ENCODE results near the gene IFT88. TPM values are rescaled to one million over a fixed set of nuclear protein-coding genes. Genes with fewer than 3 reads are reported as not detected.

Gene IFT88
- total and polyA plus RNA-seq, 8 donors = 2.3 to 68.3 (median 6.7) TPM

DNA sequence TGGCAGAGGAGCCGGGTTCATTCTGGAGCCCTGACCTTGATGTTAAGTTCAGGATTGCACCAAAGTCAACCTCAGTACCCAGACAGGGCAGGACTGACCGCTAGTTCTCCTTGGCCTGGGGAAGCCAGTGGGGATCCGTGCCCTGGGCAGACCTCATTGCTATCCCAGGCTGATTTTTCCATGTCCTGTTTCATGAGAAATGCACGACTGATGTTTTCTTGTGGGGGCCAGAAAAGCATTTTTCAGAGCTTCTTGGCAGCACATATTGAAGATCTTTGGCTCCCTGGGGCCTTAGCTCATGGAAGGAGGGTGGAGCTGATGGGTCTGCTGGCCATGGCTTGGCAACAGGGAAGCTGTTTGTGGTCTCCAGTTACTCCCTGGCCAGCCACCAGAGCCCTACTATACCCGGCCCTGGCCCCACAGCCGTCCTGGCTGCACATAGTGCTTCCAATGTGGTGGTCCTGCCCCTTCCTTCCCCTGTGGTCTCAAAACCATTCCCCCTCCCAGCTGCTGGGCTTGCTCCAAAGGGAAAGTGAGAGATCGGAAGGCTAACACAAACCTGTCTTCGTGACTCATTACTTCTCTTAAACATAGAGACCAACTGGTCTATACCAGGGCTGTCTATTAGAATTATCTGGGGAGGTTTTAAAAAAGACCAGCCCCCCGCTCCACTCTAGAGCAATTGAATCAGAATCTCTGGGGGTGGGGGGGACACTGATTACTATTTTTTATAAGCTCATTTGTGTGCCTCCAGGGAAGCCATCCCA, 147.8 kb downstream of the IFT88 start:
- H3K27me3 ChIP-seq = peaks cover 0 to 18% (median 0%) of the 10 kb centered on the region in 3 donors
- H3K27ac ChIP-seq = peak overlapping the region in 3 of 5 donors; percentile 46 to 68 (median 67)
- peak in 1 of 2 donors; percentile 85 for DNase-seq
- no peaks in the 10 kb centered on the region for H3K36me3 ChIP-seq
- WGBS, 5 donors = 43 to 64% (median 58%) methylated on average over 6 to 9 of the region's 9 CpGs
- H3K4me1 ChIP-seq = peaks cover 8 to 31% (median 20%) of the 10 kb centered on the region in 4 donors
- TF ChIP-seq EP300 (IDR thresholded peaks at IDR 0.05) (no peak), POLR2A (IDR thresholded peaks at IDR 0.05) (no peak), POLR2AphosphoS5 (IDR thresholded peaks at IDR 0.05) (no peak)
- TF ChIP-seq, protein P1, sequence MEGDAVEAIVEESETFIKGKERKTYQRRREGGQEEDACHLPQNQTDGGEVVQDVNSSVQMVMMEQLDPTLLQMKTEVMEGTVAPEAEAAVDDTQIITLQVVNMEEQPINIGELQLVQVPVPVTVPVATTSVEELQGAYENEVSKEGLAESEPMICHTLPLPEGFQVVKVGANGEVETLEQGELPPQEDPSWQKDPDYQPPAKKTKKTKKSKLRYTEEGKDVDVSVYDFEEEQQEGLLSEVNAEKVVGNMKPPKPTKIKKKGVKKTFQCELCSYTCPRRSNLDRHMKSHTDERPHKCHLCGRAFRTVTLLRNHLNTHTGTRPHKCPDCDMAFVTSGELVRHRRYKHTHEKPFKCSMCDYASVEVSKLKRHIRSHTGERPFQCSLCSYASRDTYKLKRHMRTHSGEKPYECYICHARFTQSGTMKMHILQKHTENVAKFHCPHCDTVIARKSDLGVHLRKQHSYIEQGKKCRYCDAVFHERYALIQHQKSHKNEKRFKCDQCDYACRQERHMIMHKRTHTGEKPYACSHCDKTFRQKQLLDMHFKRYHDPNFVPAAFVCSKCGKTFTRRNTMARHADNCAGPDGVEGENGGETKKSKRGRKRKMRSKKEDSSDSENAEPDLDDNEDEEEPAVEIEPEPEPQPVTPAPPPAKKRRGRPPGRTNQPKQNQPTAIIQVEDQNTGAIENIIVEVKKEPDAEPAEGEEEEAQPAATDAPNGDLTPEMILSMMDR (IDR thresholded peaks at IDR 0.05) = no peak
- H3K9me3 ChIP-seq = no peaks in the 10 kb centered on the region
- no peak overlapping the region for H3K4me3 ChIP-seq
- intact Hi-C loops (cut with DNase I; ENCODE audit: low total_unique reads) = loop anchor here (5.0 to 10.0 kb wide), 2 partner anchors 60 to 213 kb away; partner anchors contain the start of gene EEF1AKMT1

DNA sequence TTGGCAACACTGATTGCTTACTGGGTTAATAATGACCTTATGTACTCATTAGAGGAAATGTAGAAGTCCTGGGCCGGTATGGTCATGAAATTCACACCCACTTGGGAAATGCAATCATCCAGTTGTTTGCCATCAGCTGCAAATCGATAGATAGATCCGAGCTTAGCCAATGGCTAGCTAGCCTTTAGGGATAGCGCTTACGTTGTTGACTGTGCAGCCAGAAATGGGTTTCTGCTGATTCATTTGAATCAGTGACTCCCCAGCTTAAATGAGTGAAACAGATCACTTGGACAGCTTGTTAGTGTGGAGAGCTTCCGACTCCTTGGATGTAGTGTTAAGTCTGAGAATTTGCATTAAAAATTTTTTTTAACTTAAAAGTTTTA, 148.4 kb downstream of the IFT88 start:
- Histone ChIP-seq H3K27ac (peak overlapping the region in 1 of 5 donors; percentile 67), H3K27me3 (peaks cover 0 to 24% (median under 1%) of the 10 kb centered on the region in 3 donors), H3K4me1 (peaks cover 8 to 31% (median 20%) of the 10 kb centered on the region in 4 donors), H3K36me3 (no peaks in the 10 kb centered on the region), H3K4me3 (no peak overlapping the region), H3K9me3 (no peaks in the 10 kb centered on the region)
- WGBS, 5 donors = 75 to 86% (median 80%) methylated on average over 6 of the region's 6 CpGs
- TF ChIP-seq POLR2AphosphoS5 (IDR thresholded peaks at IDR 0.05) (no peak), POLR2A (IDR thresholded peaks at IDR 0.05) (no peak), EP300 (IDR thresholded peaks at IDR 0.05) (no peak)
- TF ChIP-seq, protein P1 (IDR thresholded peaks at IDR 0.05) = no peak
- DNase-seq = peak in 1 of 2 donors; percentile 30
- intact Hi-C loops (cut with DNase I; ENCODE audit: low total_unique reads) = loop anchor here (10.0 kb wide), 1 partner anchor 59 kb away; the partner anchor contains the start of gene EEF1AKMT1

DNA sequence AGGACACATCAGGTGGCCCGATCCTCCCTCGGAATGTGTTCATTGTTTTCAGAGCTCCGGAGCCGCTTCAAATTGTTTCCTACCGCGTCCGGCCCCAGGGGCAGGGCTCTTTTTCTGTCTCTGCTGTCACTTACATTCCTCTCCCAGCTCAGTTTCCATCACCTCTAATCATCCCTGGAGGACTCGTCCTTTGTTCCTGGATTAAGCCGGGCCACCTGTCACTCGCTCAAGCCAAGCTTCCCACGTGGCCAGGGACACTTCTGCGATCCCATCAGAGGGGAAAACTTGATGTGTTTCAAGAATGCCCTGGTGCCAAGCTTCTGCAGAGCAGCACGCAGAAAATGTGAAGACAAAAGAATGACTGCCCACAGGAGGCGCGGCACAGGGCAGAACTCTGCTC, 150.0 kb downstream of the IFT88 start:
- peaks cover 15 to 43% (median 28%) of the 10 kb centered on the region in 4 donors for H3K4me1 ChIP-seq
- peaks cover 0 to 40% (median 17%) of the 10 kb centered on the region in 3 donors for H3K27me3 ChIP-seq
- no peaks in the 10 kb centered on the region for H3K36me3 ChIP-seq
- WGBS, 5 donors = 58 to 74% (median 68%) methylated on average over 15 of the region's 15 CpGs
- intact Hi-C loops (cut with DNase I; ENCODE audit: low total_unique reads) = loop anchor here (10.0 kb wide), 1 partner anchor 58 kb away; the partner anchor contains the start of gene EEF1AKMT1
- TF ChIP-seq, protein P1 (IDR thresholded peaks at IDR 0.05) = no peak
- no peak overlapping the region for H3K4me3 ChIP-seq
- DNase-seq = no peak
- H3K9me3 ChIP-seq = no peaks in the 10 kb centered on the region
- no peak overlapping the region for H3K27ac ChIP-seq

DNA sequence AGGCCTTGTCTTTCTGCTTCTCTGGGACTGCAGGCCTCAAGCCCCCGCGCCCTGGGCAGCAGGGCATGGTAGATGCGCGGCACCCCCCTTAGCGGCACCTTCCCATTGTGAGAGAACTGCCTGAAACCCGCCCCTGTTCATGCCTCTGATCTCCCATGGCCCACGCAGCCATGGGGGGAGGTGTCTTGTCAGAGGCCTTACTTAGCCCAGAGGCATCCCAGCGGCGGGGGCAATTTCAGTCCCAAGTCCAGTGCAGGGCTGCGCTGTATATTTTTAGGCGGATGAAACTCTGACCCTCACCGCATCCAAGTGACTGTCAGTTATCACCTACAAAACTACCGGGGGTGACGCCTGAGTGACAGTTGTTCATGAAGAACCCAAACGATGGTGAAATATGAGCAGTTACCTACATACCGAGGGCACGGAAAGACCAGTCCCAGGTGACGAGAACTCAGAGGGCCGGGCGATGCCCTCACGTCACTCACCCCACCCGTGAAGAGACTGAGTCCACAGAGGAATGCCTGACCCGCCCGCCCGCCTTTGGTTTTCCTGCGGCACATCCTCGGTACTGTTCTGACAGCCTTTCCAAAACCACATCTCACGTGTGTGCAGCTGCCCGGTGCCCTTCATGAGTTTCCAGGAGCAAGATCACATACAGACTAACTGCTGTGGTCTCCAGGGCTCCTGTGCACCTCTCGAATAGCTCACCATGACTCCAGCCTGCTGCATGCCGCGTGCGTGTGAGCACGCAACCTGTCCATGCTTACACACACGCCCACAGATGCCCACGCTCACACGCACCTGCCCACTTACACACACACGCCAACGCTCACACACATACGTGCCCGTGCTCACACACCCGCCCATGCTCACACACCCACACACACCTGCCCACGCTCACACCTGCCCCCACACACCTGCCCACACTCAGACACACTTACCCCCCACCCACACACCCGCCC, 150.9 kb downstream of the IFT88 start:
- H3K27ac ChIP-seq = no peak overlapping the region
- H3K9me3 ChIP-seq = no peaks in the 10 kb centered on the region
- no peak overlapping the region for H3K4me3 ChIP-seq
- intact Hi-C loops (cut with DNase I; ENCODE audit: low total_unique reads) = loop anchor here (10.0 kb wide), 1 partner anchor 57 kb away; the partner anchor contains the start of gene EEF1AKMT1
- peaks cover 11 to 41% (median 26%) of the 10 kb centered on the region in 4 donors for H3K4me1 ChIP-seq
- WGBS, 5 donors = 91 to 95% (median 94%) methylated on average over 44 of the region's 44 CpGs
- no peak for TF ChIP-seq EP300 (IDR thresholded peaks at IDR 0.05)
- no peak for TF ChIP-seq POLR2AphosphoS5 (IDR thresholded peaks at IDR 0.05)
- no peak for TF ChIP-seq POLR2A (IDR thresholded peaks at IDR 0.05)
- TF ChIP-seq, protein P1 (IDR thresholded peaks at IDR 0.05) = no peak
- H3K36me3 ChIP-seq = no peaks in the 10 kb centered on the region
- DNase-seq = no peak
- peaks cover 0 to 45% (median 19%) of the 10 kb centered on the region in 3 donors for H3K27me3 ChIP-seq

Measured in stomach (tissue), 9 donors.